HG03460 (cell line): ENCODE measurements around the gene PPP1R17.
A peak's percentile ranks its signal among the peaks of the same experiment; 100 is the strongest.

Source experiments
- ATAC-seq: cut with Tn5 transposase; IDR thresholded peaks from one replicate; pipeline ENCODE4 v1.9.1; 2021; ENCODE audit not compliant: unreplicated experiment

PPP1R17 gene

DNA sequence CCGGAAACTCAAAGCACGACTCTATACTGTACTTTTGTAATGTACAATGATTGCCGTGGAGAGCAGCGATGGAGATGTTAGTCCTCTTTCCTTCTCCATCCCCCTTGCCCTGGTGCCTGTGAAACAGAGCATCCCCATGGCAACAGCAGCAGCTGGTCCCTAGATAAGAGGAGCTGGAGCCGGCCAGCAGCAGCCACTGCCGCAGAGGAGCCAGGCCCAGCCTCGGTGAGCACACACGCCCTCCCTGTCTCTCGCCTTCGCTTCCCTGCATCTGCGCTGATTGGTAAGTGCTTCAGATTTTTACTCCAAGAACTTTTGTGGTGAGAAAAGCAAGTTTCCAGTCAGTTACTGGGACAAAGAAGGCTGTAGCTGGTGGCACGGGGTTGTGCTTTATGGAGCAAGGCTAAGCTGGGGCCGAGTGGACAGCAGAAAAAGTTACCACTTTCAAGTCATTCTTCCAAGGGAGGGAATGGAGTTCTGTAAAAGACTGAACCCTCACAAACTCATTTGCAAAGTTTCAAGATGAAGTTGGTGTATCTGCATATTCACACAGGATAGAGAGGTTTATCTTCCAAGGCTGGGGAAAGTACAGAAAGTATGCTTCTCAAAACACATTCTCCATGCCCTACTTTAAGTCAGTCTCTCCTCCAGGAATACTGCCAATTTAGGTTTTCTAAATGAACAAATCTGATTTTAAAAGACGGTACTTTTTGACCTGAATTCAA lies at the start of gene PPP1R17:
Gene PPP1R17 (plus strand): TSS at position 192 of the 725 bp plus-strand sequence. CDS start 5,227 bp downstream, outside the sequence.
- ATAC-seq: no peak

DNA sequence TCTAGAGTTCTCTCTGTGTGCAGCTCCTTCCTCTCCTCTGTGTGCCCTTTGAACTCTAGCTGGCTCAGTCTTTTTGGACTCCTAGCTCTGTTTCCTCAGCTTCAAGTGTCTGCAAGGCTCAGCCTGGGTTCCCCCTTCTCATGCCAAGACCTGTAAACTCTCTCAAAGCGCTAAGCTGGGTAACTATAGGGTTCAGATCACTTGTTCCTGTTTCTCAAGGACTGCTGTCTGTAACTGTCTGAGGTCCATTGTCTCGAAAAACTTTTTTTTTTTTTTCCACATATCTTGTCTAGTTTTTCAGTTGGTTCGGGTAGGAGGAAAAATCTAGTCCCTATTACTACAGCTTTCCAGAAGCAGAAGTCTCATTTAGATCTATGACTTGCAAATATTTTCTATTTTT lies 46.6 kb upstream of the PPP1R17 start:
- no peak for ATAC-seq

DNA sequence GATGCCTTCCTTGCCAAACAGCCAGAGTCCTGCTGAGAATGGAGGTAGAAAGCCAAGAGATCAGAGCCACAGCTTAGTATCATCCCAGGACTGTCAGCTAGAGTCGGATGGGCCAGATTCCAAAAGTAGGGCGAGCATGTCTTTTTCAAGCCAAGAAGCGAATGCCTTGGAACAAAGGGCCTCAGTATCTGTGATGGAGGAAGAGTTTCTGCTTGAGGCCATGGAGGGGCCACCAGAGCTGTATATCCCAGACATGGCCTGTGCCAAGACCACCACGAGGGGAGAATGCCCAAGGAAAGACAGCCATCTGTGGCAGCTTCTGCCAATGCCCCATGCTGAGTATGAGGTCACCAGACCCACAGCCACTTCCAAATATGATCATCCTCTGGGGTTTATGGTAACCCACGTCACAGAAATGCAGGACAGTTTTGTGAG lies 44.3 kb upstream of the PPP1R17 start:
- ATAC-seq: no peak

DNA sequence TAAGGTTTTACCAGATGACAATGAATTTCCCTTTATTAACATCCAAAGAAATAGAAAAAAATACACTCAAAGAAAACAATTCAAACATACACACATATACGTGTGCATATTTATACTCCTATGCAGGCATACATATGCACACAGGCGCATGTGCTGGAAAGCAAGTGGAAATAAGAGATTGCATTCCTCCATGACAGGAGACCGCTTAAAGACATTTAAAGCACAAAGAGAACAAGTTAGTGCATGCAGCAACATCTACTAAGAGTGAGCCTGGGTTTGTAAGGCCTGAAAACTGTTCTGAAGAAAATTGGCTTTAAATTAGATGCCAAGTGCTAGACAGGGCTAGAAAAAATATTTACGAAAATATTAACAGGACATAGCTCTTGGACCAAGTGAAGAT lies 40.1 kb upstream of the PPP1R17 start:
- ATAC-seq: no peak

GRCh38 chr7:31647511-31647910 lies 39.5 kb upstream of the PPP1R17 start:
- ATAC-seq: no peak

DNA sequence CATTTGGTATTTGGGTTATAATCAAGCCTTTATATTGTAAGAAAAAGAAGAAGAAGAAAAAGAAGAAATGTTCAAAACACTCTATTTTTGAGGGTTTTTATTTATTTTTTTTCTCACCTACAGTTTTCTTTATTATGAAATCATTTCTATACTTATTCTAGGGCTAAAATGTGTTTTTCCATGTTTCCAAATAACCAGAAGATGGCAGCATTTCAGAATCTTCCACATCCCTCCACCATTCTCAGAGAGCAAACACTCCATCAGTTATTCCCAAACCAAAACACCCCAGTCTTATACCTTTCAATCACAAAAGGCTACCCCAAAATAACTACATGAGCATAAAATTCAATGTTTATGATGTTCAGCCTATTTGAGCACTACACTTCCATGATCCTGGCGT lies 38.7 kb upstream of the PPP1R17 start:
- no peak for ATAC-seq

DNA sequence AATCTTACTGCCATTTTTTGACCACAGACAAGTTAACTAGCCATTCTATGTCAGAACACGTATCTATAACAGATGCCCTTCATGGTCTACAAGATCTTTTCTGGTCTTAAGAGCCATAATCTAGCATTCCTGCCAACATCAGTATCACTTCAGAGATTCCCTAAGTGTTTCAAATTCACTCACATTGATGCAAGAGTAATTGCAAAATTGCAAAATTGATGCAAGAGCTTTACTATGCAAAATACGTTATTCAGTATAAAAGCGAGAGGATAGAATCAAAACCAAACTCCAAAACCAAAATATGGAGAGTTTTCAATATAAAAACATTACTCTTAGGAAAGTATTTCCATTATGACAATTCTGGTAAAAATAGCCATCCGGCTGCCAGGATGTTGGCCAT lies 38.1 kb upstream of the PPP1R17 start:
- no peak for ATAC-seq

GRCh38 chr7:31651234-31652062 lies 35.6 kb upstream of the PPP1R17 start:
- no peak for ATAC-seq

GRCh38 chr7:31652063-31652326 lies 35.0 kb upstream of the PPP1R17 start:
- ATAC-seq: no peak

DNA sequence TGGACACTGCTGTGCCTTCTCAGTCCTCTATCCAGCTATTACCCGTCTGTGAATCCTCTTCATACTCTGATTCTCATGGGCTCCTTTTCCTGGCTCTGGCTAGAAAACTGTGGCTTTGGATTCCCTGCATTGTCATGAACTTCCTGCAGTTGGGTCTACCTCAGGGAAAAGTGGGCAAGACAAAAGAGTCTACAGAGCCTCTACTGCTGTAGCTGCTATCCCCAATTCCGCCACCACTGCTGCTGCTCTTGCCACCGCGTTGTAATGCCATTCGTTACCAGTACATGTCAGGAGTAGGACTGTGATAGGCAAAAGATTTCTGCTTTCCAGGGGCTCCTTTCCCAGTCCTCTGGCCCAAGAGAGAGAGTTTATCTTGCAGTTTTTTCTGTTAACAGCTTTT lies 23.9 kb upstream of the PPP1R17 start:
- ATAC-seq: no peak

- ATAC-seq: no peak
These were observed 22.1 kb upstream of the PPP1R17 start for GRCh38 chr7:31664890-31665289.

GRCh38 chr7:31665546-31665945 lies 21.5 kb upstream of the PPP1R17 start:
- ATAC-seq: no peak

- no peak for ATAC-seq
These were observed 17.6 kb upstream of the PPP1R17 start for GRCh38 chr7:31669461-31669860.

GRCh38 chr7:31679574-31680305 lies 7.3 kb upstream of the PPP1R17 start:
- no peak for ATAC-seq

DNA sequence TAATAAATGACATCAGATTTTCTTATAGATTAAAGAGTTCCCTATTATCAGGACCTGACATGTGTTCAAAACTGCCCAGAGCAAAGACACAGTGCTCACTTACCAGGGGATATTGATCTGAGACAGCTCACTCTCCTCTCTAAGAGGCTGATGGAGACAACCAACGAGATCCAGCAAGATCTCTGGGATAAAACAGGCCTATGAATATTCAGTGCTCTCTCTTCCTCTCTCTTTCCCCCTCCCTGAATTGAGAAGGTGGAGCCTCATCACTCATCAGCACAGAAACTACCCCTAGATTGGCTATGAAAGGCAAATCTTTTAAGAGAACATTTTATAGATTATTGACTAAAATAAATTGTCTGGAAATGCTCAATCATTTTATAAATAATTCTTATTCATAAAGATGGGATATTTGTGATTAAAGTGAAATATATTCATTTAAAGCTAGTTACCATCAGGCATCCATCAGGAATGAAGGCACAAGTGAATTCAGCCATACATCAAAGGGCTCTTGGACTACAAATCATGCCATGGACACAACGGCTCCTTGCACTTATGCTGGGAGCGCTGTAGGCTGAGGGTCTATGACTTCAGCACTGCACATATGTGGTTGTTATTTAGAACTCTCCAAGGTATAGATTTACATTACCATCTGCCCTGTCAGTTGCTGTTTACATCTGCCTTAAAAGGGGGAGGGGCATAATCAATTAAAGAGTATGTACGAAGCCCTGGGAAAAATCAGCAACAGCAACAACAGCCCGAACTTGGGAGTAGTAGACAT lies 3.4 kb upstream of the PPP1R17 start:
- ATAC-seq: no peak

- peak; percentile 90 for ATAC-seq
These were observed 1.4 kb downstream of the PPP1R17 start for GRCh38 chr7:31688372-31688771.

DNA sequence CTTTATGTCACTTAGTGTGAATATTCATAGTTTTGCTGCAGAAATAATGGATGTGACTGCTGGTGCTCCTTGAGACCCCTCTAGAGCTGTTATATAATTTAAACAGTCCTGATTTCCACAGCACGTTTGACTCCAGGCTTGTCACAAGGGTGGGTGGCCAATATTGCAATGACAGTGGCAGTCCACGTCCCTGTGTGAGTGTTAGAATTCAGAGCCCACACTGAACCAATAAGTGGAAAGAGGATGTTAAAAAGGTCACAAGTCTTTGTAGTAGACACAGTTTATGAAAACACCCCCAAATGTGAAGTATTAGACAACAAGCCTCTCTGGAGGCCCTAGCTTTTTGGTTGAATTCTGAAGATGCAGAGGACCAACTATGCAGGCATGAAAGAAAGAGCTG lies 2.0 kb downstream of the PPP1R17 start:
- ATAC-seq: no peak

- ATAC-seq: no peak
These were observed 3.9 kb downstream of the PPP1R17 start for GRCh38 chr7:31690935-31691334.

DNA sequence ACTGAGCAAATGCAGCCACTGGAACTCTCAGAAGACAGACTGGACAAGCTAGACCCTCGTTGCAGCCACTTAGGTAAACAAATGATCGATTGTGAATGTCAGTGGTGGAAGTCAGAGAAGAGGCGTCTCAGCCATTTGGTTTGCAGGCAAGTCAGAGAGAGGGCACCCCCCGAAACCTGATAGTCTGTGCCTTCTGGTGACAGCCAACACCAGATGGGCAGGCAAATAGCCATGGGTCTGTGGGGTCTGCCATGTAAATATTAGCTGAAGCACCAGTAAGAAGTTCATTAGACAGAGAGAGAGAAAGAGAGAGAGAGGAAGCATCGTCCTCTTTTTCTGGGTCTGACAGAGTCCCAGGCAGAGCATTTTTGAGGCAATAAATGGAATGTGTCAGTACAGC lies 5.4 kb downstream of the PPP1R17 start:
- ATAC-seq: no peak

- no peak for ATAC-seq
These were observed 5.9 kb downstream of the PPP1R17 start for GRCh38 chr7:31692871-31693270.
